Parathyroid adenoma (tissue), 2 donors: ENCODE data around the gene ZNF664.

ENCODE experiments used
- H2AFZ ChIP-seq: fragments of 300-600 bp; sonication (generic); one replicate; pipeline ENCODE4 v1.7.0; 2017; ENCODE audit warnings: antibody characterized with exemption, mild to moderate bottlenecking
- H3K27ac ChIP-seq: fragments of 300-600 bp; sonication (generic); one replicate; pipeline ENCODE4 v1.7.0; 2017
- H3K27me3 ChIP-seq: fragments of 300-600 bp; sonication (generic); one replicate; pipeline ENCODE4 v1.7.0; 2017; ENCODE audit warnings: low read length; ENCODE audit not compliant: control insufficient read depth, insufficient read depth
- H3K36me3 ChIP-seq: fragments of 300-600 bp; sonication (generic); one replicate; pipeline ENCODE4 v1.7.0; 2017; ENCODE audit warnings: low read length; ENCODE audit not compliant: control insufficient read depth, insufficient read depth
- H3K4me1 ChIP-seq: fragments of 300-600 bp; sonication (generic); one replicate; pipeline ENCODE4 v1.7.0; 2017; ENCODE audit warnings: control low read depth
- H3K4me2 ChIP-seq: fragments of 300-600 bp; sonication (generic); one replicate; pipeline ENCODE4 v1.7.0; 2017; ENCODE audit warnings: low read length
- H3K4me3 ChIP-seq: fragments of 300-600 bp; sonication (generic); one replicate; pipeline ENCODE4 v1.7.0; 2017; ENCODE audit warnings: low read depth, low read length
- H3K79me2 ChIP-seq: fragments of 300-600 bp; sonication (generic); one replicate; pipeline ENCODE4 v1.7.0; 2017; ENCODE audit warnings: control low read depth
- H3K9ac ChIP-seq: fragments of 300-600 bp; sonication (generic); one replicate; pipeline ENCODE4 v1.7.0; 2017; ENCODE audit warnings: mild to moderate bottlenecking
- H3K9me3 ChIP-seq: fragments of 300-600 bp; sonication (generic); one replicate; pipeline ENCODE4 v1.7.0; 2017; ENCODE audit warnings: low read length; ENCODE audit not compliant: control insufficient read depth
- CTCF ChIP-seq: fragments of 300-600 bp; sonication (generic); IDR thresholded peaks from one replicate; pipeline ENCODE4 v1.7.0; 2017; ENCODE audit warnings: antibody characterized with exemption, mild to moderate bottlenecking
- donor health status: primary hyperparathyroidism.

ZNF664 gene

GRCh38 chr12:123958462-123958861 lies 14.6 kb upstream of the ZNF664 start:
- no peaks in the 10 kb centered on the region for H3K36me3 ChIP-seq
- no peak for TF ChIP-seq CTCF

GRCh38 chr12:123958876-123959275 lies 14.1 kb upstream of the ZNF664 start:
- no peak for TF ChIP-seq CTCF
- H3K9me3 ChIP-seq, result no peaks in the 10 kb centered on the region
- peaks cover 4% of the 10 kb centered on the region for H3K4me1 ChIP-seq
- H2AFZ ChIP-seq, result no peak overlapping the region
- H3K4me2 ChIP-seq, result no peak overlapping the region
- H3K36me3 ChIP-seq, result no peaks in the 10 kb centered on the region
- no peak overlapping the region for H3K9ac ChIP-seq
- H3K79me2 ChIP-seq, result peaks cover 36% of the 10 kb centered on the region
- H3K4me3 ChIP-seq, result no peak overlapping the region
- H3K27ac ChIP-seq, result no peak overlapping the region
- H3K27me3 ChIP-seq, result no peaks in the 10 kb centered on the region

More at GRCh38 chr12:123958462-123958861, 14.6 kb upstream of the ZNF664 start:
- Histone ChIP-seq H3K9me3 (no peaks in the 10 kb centered on the region), H2AFZ (no peak overlapping the region), H3K27ac (no peak overlapping the region), H3K27me3 (no peaks in the 10 kb centered on the region), H3K9ac (no peak overlapping the region), H3K4me3 (no peak overlapping the region), H3K4me2 (no peak overlapping the region), H3K4me1 (peaks cover 4% of the 10 kb centered on the region), H3K79me2 (peaks cover 39% of the 10 kb centered on the region)

GRCh38 chr12:123960029-123960735 lies 12.8 kb upstream of the ZNF664 start:
- no peak for TF ChIP-seq CTCF
- no peak overlapping the region for H3K4me2 ChIP-seq

GRCh38 chr12:123960856-123961255 lies 12.2 kb upstream of the ZNF664 start:
- H3K4me1 ChIP-seq, result peaks cover 8% of the 10 kb centered on the region
- H3K79me2 ChIP-seq, result peaks cover 32% of the 10 kb centered on the region
- H3K36me3 ChIP-seq, result no peaks in the 10 kb centered on the region
- TF ChIP-seq CTCF, result no peak
- no peak overlapping the region for H3K27ac ChIP-seq
- H3K27me3 ChIP-seq, result no peaks in the 10 kb centered on the region
- H3K4me2 ChIP-seq, result no peak overlapping the region
- no peak overlapping the region for H3K4me3 ChIP-seq
- no peak overlapping the region for H2AFZ ChIP-seq
- no peaks in the 10 kb centered on the region for H3K9me3 ChIP-seq
- no peak overlapping the region for H3K9ac ChIP-seq

More at GRCh38 chr12:123960029-123960735, 12.8 kb upstream of the ZNF664 start:
- no peak overlapping the region for H3K4me3 ChIP-seq
- H3K27ac ChIP-seq, result no peak overlapping the region
- H3K36me3 ChIP-seq, result no peaks in the 10 kb centered on the region
- peaks cover 32% of the 10 kb centered on the region for H3K79me2 ChIP-seq
- no peak overlapping the region for H3K9ac ChIP-seq
- H3K27me3 ChIP-seq, result no peaks in the 10 kb centered on the region
- peaks cover 6% of the 10 kb centered on the region for H3K4me1 ChIP-seq
- no peak overlapping the region for H2AFZ ChIP-seq
- no peaks in the 10 kb centered on the region for H3K9me3 ChIP-seq
